NCI-H1694 (cell line): ENCODE measurements around the gene VPS36.
A peak's percentile ranks its signal among the peaks of the same experiment; 100 is the strongest.
"Not testable (repeated sequence)": the region's sequence is repeated elsewhere in the genome, so short reads cannot be mapped to it uniquely, and the experiment has no call there.

ENCODE experiments used
- DNase-seq: peaks from one replicate; lab custom pipeline; 2025; lab: John Stamatoyannopoulos, UW

Gene VPS36, protein sequence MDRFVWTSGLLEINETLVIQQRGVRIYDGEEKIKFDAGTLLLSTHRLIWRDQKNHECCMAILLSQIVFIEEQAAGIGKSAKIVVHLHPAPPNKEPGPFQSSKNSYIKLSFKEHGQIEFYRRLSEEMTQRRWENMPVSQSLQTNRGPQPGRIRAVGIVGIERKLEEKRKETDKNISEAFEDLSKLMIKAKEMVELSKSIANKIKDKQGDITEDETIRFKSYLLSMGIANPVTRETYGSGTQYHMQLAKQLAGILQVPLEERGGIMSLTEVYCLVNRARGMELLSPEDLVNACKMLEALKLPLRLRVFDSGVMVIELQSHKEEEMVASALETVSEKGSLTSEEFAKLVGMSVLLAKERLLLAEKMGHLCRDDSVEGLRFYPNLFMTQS

GRCh38 chr13:52450012-52450792 is at the start of gene VPS36:
Gene VPS36, minus strand, starts transcription at chr13:52450634. Its CDS starts 40 bp downstream, at chr13:52450594.
- DNase-seq: peak; percentile 81

DNA sequence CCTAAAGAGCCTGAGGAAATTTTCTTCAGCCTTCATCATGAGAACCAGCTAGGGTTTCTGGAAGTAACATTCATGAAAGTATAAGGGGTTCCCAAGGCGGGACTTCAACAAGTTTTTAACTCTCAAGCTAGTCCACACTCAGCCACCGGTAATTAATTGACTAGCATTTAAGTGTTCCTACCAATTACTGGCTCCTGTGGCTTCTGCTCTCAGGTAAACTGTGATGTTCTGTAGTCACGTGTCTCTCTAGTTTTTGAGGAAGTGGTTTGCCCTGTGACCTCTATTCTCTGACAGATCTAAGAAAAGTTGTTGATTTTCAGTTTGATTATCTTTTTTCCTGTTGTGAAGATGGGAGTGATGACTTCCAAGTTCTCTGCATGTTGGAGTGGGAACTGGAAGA is 47.5 kb upstream of the VPS36 start:
- DNase-seq: not testable (repeated sequence)

- DNase-seq: not testable (repeated sequence)
These were observed 43.8 kb upstream of the VPS36 start for GRCh38 chr13:52494241-52494640.

DNA sequence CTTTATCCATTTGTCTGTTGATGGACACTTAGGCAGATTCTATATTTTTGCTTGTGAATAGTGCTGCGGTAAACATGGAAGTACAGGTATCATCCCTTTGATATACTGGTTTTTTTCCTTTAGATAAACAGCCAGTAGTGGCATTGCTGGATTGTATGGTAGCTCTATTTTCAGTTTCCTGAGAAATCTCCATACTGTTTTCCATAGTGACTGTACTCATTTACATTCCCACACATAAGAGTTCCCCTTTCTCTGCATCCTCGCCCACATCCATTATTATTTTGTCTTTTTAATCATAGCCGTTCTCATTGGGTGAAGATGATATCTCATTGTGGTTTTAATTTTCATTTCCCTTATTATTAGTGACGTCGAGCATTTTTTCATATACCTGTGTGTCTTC is 40.6 kb upstream of the VPS36 start:
- not testable (repeated sequence) for DNase-seq

- DNase-seq: not testable (repeated sequence)
These were observed 38.3 kb upstream of the VPS36 start for GRCh38 chr13:52488763-52489162.

DNA sequence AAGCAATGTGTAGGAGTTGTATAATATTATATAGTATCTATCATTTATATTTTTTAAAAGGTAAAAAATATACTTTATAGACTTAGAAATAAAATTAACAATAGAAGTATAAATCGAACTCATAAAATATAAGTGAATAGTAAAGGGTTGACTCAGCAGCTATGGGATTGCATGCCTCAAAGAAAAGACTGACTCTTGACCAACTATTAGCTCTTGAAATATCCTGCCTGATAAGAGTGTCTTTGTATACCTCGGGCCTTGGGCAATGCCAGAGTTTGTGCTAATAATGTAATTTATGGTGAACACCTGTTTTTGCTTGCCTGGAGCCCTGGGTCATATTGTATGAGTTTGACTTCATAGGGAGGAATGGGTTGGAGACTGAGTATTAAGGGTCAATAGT is 36.6 kb upstream of the VPS36 start:
- DNase-seq: not testable (repeated sequence)

DNA sequence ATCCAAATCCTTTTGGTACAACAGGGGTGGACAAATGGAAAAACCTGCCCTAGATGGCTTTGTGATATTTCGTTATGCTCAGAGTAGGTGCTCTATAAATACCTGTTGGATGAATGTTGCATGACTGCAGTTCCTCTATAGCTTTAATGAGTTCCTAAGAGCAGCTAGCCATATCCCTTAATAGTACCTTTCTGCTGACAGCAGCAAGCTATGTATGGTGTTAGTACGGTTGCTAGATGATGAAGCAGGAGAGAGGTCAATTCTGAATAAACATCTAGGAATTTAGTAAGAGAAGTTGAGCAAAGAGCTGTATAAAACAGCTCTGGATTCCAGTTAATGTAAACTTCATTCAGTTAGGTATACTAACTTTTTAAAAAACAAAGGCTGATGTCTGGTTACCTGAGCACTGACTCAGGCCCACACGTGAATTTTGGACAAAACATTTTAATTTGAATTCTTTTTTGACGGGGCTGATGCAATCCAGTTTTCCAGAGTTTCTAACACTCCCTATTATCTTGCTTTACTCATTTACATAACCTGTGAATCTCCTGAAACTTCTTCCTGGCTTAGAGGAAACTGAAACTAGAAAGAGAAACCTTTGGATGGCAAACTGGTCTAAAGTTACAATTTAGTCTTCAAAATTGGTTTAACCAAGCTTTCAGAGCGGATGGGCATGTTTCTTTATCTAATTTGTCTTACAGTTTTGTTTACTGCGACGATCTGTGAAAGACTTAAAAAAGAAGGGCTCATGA is 30.4 kb upstream of the VPS36 start:
- DNase-seq: not testable (repeated sequence)

DNA sequence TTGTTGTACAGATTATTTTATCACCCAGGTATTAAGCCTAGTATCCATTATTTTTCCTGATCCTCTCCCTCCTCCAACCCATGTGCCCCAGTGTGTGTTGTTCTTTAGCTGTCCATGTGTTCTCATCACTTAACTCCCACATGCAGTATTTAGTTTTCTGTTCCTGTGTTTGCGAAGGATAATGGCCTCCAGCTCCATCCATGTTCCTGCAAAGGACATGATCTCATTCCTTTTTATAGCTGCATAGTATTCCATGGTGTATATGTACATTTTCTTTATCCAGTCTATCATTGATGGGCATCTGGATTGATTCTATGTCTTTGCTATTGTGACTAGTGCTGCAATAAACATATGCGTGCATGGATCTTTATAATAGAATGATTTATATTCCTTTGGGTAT is 18.1 kb upstream of the VPS36 start:
- DNase-seq: not testable (repeated sequence)

GRCh38 chr13:52463526-52463925 is 13.1 kb upstream of the VPS36 start:
- DNase-seq: no peak

- no peak for DNase-seq
These were observed 10.8 kb upstream of the VPS36 start for GRCh38 chr13:52461265-52461664.

GRCh38 chr13:52459668-52460067 is 9.2 kb upstream of the VPS36 start:
- no peak for DNase-seq

DNA sequence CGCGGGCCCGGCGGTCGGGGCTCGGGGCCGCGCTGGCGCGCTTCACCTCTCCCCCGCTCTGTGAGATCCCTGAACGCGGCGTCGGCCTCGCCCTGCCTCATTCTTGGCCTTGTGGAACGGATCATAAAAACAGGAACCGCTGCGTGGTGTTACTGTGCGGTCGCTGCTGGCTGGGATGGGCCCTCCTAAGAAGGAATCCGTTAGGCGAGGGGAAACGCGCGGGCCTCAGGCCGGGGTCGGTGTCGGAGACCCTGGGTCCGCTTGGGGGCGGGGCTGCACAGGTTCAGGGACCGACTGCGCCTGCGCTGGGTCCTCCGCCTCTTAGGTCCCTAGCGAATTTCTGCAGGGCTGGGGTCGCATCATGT is 5.2 kb upstream of the VPS36 start:
- DNase-seq: peak; percentile 46

- DNase-seq: peak; percentile 83
These were observed 4.6 kb upstream of the VPS36 start, which contains the start of gene CKAP2 for GRCh38 chr13:52454820-52455676. Gene CKAP2, plus strand, starts transcription at chr13:52455478. Its CDS starts 79 bp downstream, at chr13:52455557.

GRCh38 chr13:52454459-52454819 is 4.0 kb upstream of the VPS36 start:
- DNase-seq: no peak

DNA sequence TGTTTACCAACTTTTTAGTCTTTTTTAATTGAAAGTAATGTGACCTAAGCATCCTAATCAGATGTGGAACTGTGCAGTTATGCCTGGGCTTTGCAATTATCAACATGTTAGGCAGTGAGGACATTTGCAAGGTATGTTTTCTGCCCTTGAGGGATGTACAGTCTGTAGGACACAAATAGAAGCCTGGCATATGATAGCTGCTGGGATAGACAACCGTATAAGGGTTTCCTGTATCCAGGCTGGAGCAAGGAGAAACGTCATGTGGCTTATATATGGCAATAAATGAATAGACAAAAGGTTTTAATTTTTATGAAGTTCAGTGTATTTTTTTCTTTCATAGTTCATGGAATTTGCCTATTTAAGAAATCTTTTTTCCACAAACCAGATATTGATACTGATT is 2.0 kb upstream of the VPS36 start:
- no peak for DNase-seq

GRCh38 chr13:52451135-52451804 is 836 bp upstream of the VPS36 start:
- DNase-seq: no peak

- DNase-seq: no peak
These were observed 321 bp upstream of the VPS36 start for GRCh38 chr13:52450793-52451116.

DNA sequence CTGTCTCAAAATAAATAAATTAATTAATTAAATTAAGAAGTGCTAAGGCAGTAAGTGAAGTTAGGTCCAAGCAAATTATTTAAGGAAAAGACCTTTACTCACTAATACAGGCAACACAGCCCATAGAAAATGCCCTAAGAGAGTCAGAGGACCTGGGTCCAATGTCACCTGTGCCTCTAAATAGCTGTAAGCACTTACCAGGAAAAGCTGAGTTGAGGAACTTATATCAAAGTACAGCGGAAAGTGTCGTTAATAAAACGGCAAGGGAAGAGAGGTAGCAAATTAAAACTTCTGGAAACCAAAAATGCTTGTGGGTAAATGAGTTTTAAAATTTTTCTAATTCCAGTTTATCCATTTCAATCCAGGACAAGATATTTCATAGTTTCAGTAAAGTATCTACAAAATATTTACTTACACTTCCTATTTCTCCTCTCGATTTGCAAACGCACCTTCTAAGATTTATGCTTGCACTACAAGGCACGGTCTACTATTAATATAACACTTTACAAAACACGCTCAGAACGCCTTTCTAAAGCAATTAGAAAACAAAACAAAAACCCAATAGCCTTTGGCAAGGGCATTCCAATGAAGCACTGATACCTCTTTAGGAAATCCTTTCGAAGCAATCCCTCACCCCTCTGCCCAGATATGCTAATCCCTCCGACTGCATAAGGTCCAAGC is 963 bp downstream of the VPS36 start:
- DNase-seq: no peak

DNA sequence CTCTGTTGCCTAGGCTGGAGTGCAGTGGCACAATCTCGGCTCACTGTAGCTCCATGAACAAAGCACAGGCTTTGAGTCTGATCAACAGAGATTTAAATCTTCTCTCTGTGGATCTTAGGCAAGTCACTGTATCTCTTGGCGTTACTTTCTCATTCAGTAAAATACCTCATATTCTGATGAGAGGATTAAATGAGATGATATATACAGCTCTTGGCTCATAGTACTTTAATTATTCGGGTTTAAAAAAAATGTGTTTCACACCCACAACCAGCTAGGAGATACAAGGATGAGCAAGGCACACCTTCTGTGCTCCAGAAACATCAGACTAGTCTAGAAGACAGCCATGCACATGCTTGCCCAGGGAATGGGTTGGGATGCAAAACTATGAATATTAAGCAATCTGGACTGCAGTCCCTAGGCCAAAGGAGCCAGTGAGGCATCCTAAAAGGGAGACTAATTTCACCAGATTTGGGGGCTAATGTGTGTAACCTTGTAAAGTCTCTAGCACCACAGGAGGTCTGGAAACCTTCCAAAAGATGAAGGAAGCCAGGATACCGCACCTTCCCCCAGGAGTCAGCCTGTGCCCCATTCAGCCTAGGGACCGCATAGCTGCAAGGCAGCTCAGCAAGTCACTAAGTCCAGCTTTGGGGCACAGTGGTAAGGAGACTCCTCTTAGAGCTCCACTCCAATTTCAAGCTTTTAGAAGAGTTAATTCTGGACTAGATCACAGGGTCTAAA is 2.5 kb downstream of the VPS36 start:
- DNase-seq: no peak

DNA sequence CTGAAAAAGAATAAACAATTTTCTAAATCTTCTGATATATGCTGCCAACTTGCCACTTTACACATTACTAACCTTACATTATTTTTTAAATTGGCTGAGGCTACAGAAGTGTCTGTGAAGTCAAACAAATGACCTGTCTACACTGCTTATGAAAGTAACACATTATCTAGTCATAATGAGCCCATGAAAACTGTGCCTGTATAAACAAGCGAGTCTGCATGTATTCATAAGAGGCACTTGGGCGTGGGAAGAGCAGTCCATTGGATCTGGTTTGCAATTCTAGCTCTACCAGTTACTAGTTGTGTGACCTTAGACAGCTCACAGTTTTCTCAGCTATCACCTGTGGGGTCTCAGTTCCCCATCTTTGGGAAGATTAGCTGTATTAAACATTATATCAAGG is 3.1 kb downstream of the VPS36 start:
- no peak for DNase-seq
